Measurements from ENCODE around the gene TIGD6.
A peak's percentile ranks its signal among the peaks of the same experiment; 100 is the strongest.

Gene TIGD6

DNA sequence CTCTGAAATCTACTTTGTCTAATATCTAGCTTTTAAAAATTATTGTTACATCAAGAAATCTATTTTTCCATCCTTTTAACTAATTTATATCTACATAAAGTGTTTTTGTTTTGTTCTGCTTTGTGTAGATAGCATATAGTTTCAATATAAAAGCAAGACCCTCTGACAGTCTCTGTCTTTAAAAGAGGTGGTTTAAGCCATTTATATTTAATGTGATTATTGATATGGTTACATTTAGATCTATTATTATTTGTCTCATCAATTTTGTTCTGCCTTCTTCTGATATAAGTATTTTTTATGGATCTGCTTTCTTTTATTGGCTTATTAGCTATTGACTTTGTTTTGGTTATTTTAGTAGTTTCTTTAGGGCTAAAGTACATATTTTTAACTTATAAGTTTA, 16.1 kb upstream of the TIGD6 start:
- no peak for DNase-seq (ENCODE audit: low spot score)

DNA sequence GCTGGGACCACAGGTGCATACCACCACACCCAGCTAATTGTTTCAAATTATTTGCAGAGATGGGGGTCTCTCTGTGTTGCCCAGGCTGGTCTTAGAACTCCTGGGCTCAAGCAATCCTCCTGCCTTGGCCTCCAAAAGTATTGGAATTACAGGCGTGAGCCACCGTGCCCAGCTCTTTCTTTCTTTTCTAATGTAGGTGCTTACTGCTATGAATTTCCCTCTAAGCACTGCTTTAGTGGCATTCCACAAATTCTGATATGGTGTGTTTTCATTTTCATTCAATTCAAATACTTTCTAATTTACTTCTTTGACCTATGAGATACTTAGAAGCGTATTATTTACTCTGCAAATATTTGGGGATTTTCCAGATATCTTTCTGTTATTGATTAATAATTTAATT, 15.0 kb upstream of the TIGD6 start:
- no peak for DNase-seq (ENCODE audit: low spot score)

- no peak for DNase-seq (ENCODE audit: low spot score)
Measured at GRCh38 chr5:150014456-150014855, 14.0 kb upstream of the TIGD6 start.

- DNase-seq (ENCODE audit: low spot score) = no peak
Measured at GRCh38 chr5:150013931-150014330, 13.5 kb upstream of the TIGD6 start.

GRCh38 chr5:150009671-150010387, 9.4 kb upstream of the TIGD6 start:
- DNase-seq (ENCODE audit: low spot score) = no peak

DNA sequence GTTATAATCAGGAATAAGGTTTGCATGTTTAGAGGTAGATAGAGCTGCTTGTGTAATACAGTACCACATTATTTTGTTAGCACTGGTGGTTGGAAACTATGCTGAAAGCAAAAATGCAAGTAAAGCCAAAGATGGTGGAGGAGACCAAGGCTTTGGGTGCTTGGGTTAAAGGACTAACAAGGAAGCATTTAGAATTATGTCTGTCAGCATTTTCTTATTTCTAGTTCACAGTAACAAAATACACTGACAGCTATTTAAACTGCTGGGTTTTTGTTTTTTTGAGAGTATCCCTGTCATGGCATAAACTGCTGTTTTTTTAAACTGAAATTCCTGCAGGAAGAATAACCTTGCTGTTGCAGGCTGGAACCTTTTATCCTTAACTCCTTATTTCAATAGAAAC, 6.6 kb upstream of the TIGD6 start:
- DNase-seq (ENCODE audit: low spot score) = no peak

GRCh38 chr5:150006318-150006717, 5.9 kb upstream of the TIGD6 start:
- no peak for DNase-seq (ENCODE audit: low spot score)

- DNase-seq (ENCODE audit: low spot score) = peak; percentile 82
Measured at GRCh38 chr5:150001660-150002486, 1.4 kb upstream of the TIGD6 start.

- DNase-seq (ENCODE audit: low spot score) = peak; percentile 37
Measured at GRCh38 chr5:150000990-150001659, 671 bp upstream of the TIGD6 start.

- no peak for DNase-seq (ENCODE audit: low spot score)
Measured at GRCh38 chr5:149999866-150000255, 593 bp downstream of the TIGD6 start.

DNA sequence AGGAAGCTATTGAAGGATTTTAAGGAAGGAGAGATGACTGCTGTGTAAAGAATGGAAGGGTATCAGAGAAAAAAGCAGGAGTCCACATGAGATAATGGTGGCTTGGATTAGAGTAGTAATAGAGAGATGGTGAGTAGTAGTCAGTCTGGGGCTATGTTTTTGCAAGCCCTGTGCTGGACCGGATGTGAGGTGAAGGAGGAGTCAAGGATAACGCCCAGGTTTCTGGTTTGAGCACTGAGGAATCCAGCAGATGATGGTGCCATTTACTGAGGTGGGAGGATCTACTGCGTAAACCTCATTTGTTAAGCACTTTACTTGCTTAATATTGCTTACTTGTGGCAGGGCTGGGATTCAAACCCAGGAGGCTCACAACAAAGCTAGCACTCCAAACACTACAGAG, 1.1 kb downstream of the TIGD6 start:
- no peak for DNase-seq (ENCODE audit: low spot score)

DNA sequence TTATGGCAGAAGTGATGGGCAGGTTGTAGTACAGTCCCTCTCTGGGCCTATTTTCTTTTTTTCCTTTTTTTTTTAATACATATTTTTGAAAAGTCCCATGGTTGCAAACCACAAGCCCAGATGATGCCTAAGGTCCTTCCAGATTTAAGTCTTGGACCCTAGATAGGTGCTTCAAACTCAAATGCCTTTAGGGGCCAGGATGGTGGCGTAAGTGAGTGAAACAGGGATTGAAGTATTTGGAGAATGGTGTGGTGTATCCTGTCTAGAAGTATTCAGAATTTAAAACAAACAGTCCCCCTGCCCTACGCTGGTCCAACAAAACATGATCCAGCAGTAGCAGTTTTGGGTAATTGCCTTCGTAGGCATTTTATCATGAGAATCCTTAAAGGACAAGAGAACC, 2.2 kb downstream of the TIGD6 start:
- no peak for DNase-seq (ENCODE audit: low spot score)

- DNase-seq (ENCODE audit: low spot score) = no peak
Measured at GRCh38 chr5:149996205-149996890, 4.1 kb downstream of the TIGD6 start.

DNA sequence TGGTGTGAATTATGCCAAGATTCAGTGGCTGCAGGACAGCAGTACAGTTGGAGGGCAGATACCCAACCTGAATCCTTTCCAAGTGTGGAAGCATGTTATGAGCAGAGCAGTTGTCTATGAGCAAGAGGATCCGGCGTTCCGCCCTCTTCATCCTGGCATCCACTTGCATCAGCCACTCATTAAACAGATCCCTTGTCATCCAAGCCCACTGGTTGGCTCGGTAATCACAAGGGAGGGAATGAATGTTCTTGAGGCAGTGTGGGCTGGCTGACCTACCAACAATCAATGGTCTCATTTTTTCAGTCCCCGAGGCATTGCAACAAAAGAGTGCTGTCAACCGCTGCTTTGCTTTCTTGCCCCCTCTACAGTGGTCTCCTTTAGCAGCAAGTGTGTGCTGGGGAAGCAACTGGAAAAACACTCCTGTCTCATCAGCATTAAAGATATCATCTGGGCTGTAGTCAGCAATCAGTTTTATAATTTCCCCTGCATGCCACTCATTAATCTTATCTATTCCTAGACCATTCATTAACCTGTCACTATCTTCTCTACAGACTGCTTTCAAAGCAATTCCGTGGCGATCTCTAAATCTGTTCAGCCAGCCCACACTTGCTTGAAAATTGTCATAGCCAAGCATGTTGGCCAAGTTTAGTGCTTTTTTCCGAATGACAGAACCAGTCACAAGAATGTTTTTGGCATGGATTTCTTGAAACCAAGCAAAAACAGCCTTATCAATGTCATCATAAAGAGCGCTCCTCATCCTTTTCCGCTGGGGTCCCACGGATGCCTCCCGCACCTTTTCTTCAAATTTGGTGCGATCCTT, 4.9 kb downstream of the TIGD6 start:
- no peak for DNase-seq (ENCODE audit: low spot score)

- DNase-seq (ENCODE audit: low spot score) = no peak
Measured at GRCh38 chr5:149993471-149993870, 7.0 kb downstream of the TIGD6 start.

DNA sequence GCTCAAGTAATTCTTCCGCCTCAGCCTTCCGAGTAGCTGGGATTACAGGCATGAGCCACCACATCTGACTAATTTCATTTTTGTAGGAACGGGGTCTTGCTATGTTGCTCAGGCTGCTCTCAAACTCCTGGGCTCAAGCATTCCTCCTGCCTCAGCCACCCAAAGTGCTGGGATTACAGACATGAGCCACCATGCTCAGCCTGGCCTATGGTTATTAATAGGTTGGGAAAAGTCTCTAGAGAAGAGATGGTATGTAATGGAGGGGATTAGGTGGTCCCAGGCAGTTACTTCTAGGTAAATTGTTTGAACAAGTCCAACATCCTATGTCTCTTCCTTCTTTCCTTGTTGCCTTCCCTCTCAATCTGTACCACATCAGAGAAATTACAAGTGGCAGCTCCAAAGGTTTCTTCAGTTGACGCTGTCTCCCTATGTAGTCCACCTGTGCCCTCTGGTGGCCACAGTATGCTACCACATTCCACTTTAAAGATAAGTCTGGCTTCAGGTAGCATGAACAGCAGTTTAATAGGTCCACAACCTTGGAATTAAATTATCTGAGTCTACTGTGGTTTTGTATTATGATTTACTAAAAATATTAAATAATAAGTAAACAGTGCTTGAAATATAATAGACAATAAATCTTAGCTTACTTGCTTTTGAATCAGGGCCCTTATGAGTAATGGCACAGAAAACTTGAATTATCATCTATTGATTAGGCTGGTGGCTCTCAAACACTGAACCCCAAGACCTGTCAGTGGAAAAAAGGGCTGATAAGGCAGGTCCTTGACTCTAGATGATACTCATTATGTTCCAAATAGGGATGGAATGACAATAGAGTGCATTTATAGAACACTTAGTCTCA, 9.7 kb downstream of the TIGD6 start:
- DNase-seq (ENCODE audit: low spot score) = peak; percentile 72

GRCh38 chr5:149988126-149988525, 12.3 kb downstream of the TIGD6 start:
- DNase-seq (ENCODE audit: low spot score) = no peak

GRCh38 chr5:149982505-149982904, 17.9 kb downstream of the TIGD6 start:
- no peak for DNase-seq (ENCODE audit: low spot score)

DNA sequence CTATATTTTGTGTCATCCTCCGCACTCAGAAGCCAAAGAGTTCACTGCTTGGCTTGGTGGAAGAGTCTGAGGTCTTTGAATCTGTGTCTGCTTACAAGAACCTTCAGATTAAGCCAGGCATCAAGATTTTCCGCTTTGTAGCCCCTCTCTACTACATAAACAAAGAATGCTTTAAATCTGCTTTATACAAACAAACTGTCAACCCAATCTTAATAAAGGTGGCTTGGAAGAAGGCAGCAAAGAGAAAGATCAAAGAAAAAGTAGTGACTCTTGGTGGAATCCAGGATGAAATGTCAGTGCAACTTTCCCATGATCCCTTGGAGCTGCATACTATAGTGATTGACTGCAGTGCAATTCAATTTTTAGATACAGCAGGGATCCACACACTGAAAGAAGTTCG, 19.2 kb downstream of the TIGD6 start:
- no peak for DNase-seq (ENCODE audit: low spot score)

GRCh38 chr5:149979896-149980295, 20.6 kb downstream of the TIGD6 start:
- no peak for DNase-seq (ENCODE audit: low spot score)

- no peak for DNase-seq (ENCODE audit: low spot score)
Measured at GRCh38 chr5:149975409-149975808, 25.0 kb downstream of the TIGD6 start.
